ENCODE measurements around the gene ZNF805. TPM values are rescaled to one million over a fixed set of nuclear protein-coding genes. Genes with fewer than 3 reads are reported as not detected.

Gene ZNF805
- total and polyA plus RNA-seq, 2 of the 13 experiments (the other 11 are each of a cell fraction or from before 2014, with no cell fraction given): 5.1 to 12.8 TPM

DNA sequence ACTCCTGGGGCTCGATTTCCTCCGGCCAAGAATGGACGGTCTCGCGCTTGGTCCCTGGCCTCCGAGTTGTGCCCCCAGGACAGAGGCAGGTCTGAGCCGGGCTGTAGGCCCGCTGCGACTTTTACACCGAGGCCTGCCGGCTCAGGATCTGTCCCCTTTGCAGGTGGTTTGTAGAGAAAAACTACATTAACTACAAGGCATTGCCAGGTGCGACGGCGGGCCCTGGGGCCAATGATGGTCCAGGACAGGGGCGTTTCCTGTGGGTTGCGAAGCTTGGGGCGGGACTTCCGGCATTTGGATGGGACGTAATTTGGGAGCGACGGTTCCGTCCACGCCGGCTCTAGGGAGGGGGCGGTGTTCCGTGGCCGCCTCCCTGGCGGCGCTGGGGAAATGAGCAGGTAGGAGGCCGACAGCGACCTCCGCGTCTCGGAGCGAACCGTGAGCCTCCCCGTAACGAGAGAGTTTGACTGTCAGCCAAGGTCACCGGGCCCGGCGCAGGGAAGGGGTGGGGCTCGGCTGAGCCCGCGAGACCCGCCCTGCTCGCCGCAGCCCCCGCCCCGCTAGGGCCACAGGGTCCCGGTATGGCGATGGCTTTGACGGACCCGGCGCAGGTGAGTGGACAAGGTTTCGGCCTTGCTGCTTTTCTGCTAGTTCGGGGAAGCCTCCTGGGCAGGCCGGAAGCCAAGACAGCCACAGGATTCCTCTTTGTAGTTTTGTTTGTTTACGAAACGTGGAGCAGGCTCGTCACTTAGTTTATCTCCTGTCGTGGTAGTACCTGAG is at the start of gene ZNF805 (continued):
- TF ChIP-seq CTCF (CRISPR knock-in tag; IDR thresholded peaks at IDR 0.05) (peak; percentile 41), HHEX (CRISPR knock-in tag; IDR thresholded peaks at IDR 0.05) (no peak), ZNF225 (CRISPR knock-in tag; IDR thresholded peaks at IDR 0.05) (no peak), ZNF564 (CRISPR knock-in tag; IDR thresholded peaks at IDR 0.05) (no peak), HNF1B (CRISPR knock-in tag; IDR thresholded peaks at IDR 0.05) (peak; percentile 94), NFIB (CRISPR knock-in tag; IDR thresholded peaks at IDR 0.05; ENCODE audit: borderline replicate concordance) (no peak), DR1 (CRISPR knock-in tag; IDR thresholded peaks at IDR 0.05) (peak; percentile 34; the same call in 1 of the 2 replicates), SUZ12 (IDR thresholded peaks at IDR 0.05; ENCODE audit: low read depth, low read length) (peak; percentile 44), CBFB (CRISPR knock-in tag; IDR thresholded peaks at IDR 0.05) (peak; percentile 67; the same call in 1 of the 2 replicates), KLF11 (CRISPR knock-in tag; IDR thresholded peaks at IDR 0.05) (no peak), DPF2 (CRISPR knock-in tag; IDR thresholded peaks at IDR 0.05; ENCODE audit: borderline replicate concordance, low read depth) (no peak), ZBTB2 (CRISPR knock-in tag; IDR thresholded peaks at IDR 0.05; ENCODE audit: low read depth) (peak; percentile 87), ZNF543 (CRISPR knock-in tag; IDR thresholded peaks at IDR 0.05) (no peak; the same call in 1 of the 2 replicates), ZBED4 (CRISPR knock-in tag; IDR thresholded peaks at IDR 0.05; ENCODE audit: borderline replicate concordance) (peak; percentile 70; the same call in 1 of the 2 replicates), SYNCRIP (IDR thresholded peaks at IDR 0.05; ENCODE audit: insufficient read depth, low read depth, low read length) (no peak)
- TF ChIP-seq, protein P1, sequence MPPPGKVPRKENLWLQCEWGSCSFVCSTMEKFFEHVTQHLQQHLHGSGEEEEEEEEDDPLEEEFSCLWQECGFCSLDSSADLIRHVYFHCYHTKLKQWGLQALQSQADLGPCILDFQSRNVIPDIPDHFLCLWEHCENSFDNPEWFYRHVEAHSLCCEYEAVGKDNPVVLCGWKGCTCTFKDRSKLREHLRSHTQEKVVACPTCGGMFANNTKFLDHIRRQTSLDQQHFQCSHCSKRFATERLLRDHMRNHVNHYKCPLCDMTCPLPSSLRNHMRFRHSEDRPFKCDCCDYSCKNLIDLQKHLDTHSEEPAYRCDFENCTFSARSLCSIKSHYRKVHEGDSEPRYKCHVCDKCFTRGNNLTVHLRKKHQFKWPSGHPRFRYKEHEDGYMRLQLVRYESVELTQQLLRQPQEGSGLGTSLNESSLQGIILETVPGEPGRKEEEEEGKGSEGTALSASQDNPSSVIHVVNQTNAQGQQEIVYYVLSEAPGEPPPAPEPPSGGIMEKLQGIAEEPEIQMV (CRISPR knock-in tag; IDR thresholded peaks at IDR 0.05; ENCODE audit: low read depth): no peak
- TF ChIP-seq, protein P2, sequence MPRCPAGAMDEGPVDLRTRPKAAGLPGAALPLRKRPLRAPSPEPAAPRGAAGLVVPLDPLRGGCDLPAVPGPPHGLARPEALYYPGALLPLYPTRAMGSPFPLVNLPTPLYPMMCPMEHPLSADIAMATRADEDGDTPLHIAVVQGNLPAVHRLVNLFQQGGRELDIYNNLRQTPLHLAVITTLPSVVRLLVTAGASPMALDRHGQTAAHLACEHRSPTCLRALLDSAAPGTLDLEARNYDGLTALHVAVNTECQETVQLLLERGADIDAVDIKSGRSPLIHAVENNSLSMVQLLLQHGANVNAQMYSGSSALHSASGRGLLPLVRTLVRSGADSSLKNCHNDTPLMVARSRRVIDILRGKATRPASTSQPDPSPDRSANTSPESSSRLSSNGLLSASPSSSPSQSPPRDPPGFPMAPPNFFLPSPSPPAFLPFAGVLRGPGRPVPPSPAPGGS (CRISPR knock-in tag; IDR thresholded peaks at IDR 0.05): peak; percentile 26; the same call in 1 of the 2 replicates

Measured in HepG2 (cell line).